AG09309 (cell line): ENCODE measurements around the gene LCE4A.
"Not testable (repeated sequence)": the region's sequence is repeated elsewhere in the genome, so short reads cannot be mapped to it uniquely, and the experiment has no call there.

Experiments
- DNase-seq: peaks from one replicate; pipeline ENCODE4 v3.0.0-alpha.2; 2010; ENCODE audit warnings: low read depth
- H3K4me3 ChIP-seq: 2 replicates; pipeline ENCODE4 v1.5.1; 2011; ENCODE audit warnings: mild to moderate bottlenecking, low read depth, low read length, moderate library complexity; ENCODE audit not compliant: control insufficient read depth
- TF ChIP-seq, protein P1 (sequence below): IDR thresholded peaks from 2 replicates; pipeline ENCODE4 v1.5.1; 2011; ENCODE audit warnings: mild to moderate bottlenecking, low read depth, low read length, inconsistent platforms; ENCODE audit not compliant: insufficient read depth, control insufficient read depth; ENCODE audit errors: missing control alignments

Gene LCE4A, protein sequence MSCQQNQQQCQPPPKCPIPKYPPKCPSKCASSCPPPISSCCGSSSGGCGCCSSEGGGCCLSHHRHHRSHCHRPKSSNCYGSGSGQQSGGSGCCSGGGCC

DNA sequence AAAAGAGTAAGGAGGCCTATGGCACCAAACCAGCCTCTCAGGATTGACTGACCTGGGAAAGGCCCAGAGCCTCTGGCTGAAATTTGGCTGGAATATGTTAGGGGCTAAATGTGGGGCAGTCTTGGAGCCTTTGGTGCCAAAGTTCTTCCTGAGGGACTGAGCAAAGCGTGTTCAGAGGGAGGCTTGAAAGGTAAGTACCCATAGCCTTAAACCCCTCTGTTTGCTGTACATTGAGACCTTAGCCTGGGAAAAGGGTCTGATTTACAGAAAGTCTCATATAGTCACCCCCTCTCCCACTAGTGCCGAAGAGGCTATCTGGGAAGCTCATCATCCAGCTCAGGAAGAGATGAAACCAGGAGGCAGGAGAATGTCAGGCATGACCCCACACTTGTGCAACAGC lies at the start of gene LCE4A:
Gene LCE4A, plus strand, starts transcription at position 301 of the 400 bp plus-strand sequence. CDS start 916 bp downstream, outside the sequence.
- TF ChIP-seq, protein P1, sequence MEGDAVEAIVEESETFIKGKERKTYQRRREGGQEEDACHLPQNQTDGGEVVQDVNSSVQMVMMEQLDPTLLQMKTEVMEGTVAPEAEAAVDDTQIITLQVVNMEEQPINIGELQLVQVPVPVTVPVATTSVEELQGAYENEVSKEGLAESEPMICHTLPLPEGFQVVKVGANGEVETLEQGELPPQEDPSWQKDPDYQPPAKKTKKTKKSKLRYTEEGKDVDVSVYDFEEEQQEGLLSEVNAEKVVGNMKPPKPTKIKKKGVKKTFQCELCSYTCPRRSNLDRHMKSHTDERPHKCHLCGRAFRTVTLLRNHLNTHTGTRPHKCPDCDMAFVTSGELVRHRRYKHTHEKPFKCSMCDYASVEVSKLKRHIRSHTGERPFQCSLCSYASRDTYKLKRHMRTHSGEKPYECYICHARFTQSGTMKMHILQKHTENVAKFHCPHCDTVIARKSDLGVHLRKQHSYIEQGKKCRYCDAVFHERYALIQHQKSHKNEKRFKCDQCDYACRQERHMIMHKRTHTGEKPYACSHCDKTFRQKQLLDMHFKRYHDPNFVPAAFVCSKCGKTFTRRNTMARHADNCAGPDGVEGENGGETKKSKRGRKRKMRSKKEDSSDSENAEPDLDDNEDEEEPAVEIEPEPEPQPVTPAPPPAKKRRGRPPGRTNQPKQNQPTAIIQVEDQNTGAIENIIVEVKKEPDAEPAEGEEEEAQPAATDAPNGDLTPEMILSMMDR = no peak
- DNase-seq = no peak
- H3K4me3 ChIP-seq = no peak within 1 kb of the TSS

DNA sequence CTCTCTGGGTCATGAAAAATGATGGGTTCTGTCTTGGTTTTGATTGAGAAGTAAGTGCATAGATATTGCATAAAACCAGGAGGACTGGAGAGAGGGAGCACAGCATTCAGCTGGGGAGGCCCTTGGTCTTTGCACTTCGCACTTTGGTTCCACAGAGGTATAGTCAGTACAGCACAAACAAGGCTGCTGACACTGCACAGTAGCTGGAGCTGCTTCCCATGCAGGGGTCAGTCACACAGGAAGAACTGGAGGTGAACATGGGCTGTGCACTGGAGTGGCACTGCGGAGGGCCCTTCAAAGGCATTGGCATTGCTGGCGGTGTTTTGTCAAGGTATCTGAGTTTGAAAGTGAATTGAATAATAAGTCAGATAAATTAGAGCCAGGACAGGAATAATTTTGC lies 49.3 kb upstream of the LCE4A start:
- no peak overlapping the region for H3K4me3 ChIP-seq
- TF ChIP-seq, protein P1 = no peak
- DNase-seq = no peak

DNA sequence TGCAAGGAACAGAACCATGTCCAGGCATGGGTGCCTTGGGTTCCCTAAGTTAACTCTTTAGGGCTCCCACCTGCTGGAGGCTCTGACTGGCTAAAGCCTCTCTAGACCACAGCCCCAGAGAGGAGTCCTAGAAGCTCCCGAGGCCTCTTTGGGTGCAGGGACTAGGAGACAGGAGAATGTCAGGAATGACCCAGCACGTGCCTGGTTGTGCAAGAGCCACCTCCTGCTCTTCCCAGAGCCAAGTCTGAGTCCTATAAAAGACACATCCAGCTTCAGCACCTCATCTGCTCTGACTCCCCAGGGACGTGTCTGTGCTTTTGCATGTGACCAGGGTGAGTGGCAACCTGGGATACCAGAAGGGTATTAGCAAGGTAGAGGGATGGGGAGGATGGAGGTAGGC lies 44.9 kb upstream of the LCE4A start, which contains the start of gene LCE2D:
Gene LCE2D, plus strand, starts transcription at position 283 of the 400 bp plus-strand sequence. CDS start 726 bp downstream, outside the sequence.
- TF ChIP-seq, protein P1 = no peak
- H3K4me3 ChIP-seq = no peak within 1 kb of the TSS
- no peak for DNase-seq

DNA sequence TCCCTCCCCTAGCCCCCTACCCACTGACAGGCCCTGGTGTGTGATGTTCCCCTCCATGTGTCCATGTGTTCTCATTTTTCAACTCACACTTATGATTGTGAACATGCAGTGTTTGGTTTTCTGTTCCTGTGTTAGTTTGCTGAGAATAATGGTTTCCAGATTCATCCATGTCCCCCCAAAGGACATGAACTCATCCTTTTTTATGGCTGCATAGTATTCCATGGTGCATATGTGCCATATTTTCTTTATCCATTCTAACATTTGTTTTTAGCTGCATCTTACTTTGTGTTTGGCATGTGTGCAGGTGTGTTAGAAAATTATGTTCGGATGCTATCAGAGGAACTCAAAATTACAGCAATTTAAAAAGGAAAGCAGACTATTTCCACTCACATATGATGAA lies 41.8 kb upstream of the LCE4A start:
- not testable (repeated sequence) for DNase-seq, H3K4me3 ChIP-seq

DNA sequence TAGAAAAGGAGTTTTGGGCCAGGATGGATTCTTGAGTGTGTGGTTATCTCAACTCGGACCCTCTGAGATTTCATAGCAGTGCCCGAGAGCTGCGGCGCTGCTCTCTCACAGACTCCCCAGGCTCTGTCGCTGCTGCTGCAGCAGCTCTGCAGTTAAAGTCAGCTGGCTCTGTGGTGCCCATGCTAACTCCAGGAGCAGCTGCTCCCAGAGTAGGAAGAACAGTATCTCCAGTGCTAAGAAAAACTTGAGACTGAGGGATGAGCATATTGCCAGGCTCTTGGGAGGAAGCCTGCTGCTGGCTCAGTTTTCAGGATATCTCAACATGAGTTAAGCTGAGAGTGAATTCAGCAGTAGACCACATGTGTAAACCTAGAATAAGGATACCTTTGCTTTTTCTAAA lies 40.3 kb upstream of the LCE4A start:
- no peak for DNase-seq
- H3K4me3 ChIP-seq = no peak overlapping the region
- TF ChIP-seq, protein P1 = no peak

DNA sequence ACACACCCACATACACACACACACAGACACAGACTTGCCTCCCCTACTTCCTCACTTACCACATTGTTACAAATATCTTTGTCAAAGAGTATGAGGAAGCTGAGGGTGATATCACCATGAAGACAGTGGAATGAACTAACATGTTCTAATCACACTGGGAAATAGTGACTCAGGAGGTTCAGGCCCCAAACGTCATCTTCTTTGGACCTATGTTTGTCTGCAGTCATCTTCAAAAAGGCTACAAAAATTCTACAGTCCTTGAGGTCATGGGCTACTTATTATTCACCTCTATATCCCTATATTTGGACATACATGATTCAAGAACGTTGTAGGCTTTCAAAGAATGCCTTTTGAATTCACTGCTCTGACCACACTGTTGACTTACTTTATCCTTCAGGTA lies 34.9 kb upstream of the LCE4A start:
- no peak for DNase-seq
- TF ChIP-seq, protein P1 = no peak
- no peak overlapping the region for H3K4me3 ChIP-seq

DNA sequence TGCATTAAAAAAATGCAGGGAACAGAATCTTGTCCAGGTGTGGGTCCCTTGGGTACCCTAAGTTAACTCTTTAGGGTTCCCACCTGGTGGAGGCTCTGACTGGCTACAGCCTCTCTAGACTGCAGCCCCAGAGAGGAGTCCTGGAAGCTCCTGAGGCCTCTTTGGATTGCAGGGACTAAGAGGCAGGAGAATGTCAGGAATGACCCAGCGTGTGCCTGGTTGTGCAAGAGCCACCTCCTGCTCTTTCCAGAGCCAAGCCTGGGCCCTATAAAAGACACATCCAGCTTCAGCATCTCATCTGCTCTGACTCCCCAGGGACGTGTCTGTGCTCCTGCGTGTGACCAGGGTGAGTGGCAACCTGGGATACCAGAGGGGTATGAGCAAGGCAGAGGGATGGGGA lies 33.0 kb upstream of the LCE4A start, which contains the start of gene LCE2C:
Gene LCE2C, plus strand, starts transcription at position 297 of the 400 bp plus-strand sequence. CDS start 737 bp downstream, outside the sequence.
- not testable (repeated sequence) for DNase-seq, H3K4me3 ChIP-seq

DNA sequence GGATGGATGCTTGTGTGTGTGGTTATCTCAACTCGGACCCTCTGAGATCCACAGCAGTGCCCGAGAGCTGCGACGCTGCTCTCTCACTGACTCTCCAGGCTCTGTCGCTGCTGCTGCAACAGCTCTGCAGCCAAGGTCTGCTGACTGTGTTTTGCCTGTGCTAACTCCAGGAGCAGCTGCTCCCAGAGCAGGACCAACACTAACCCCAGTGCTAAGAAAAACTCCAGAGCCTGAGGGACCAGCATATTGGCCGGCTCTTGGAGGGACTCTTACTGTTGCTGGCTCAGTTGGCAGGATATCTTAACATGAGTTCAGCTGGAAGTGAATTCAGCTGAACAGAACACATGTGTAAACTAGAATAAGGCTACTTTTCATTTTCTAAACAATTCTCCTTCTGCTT lies 28.5 kb upstream of the LCE4A start:
- DNase-seq = no peak
- H3K4me3 ChIP-seq = no peak overlapping the region
- TF ChIP-seq, protein P1 = no peak
